Subcutaneous abdominal adipose tissue (tissue), 5 donors: ENCODE results near the gene PSMC3.

Experiments used
- H3K27ac ChIP-seq: one replicate; pipeline ENCODE4 v1.7.0; 2013; ENCODE audit warnings: low read depth, mild to moderate bottlenecking, inconsistent platforms, low read length, moderate library complexity
- H3K27me3 ChIP-seq, 5 donors: one replicate each; pipeline ENCODE4 v1.7.0; 2013; ENCODE audit warnings: low read length in 5 of 5, inconsistent platforms in 1 of 5; ENCODE audit not compliant: control insufficient read depth in 5 of 5, insufficient read depth in 4 of 5
- H3K36me3 ChIP-seq, 5 donors: one replicate each; pipeline ENCODE4 v1.7.0; 2013; ENCODE audit warnings: low read length in 5 of 5; ENCODE audit not compliant: control insufficient read depth in 5 of 5, insufficient read depth in 5 of 5
- H3K4me1 ChIP-seq, 5 donors: one replicate each; pipeline ENCODE4 v1.7.0; 2013; ENCODE audit warnings: low read length in 5 of 5, mild to moderate bottlenecking in 3 of 5, moderate library complexity in 1 of 5; ENCODE audit not compliant: control insufficient read depth in 5 of 5, insufficient read depth in 5 of 5
- H3K4me3 ChIP-seq, 5 donors: one replicate each; pipeline ENCODE4 v1.7.0; 2013; ENCODE audit warnings: low read length in 5 of 5, low read depth in 1 of 5
- H3K9ac ChIP-seq, 5 donors: one replicate each; pipeline ENCODE4 v1.7.0; 2013; ENCODE audit warnings: low read length in 5 of 5, mild to moderate bottlenecking in 4 of 5, moderate library complexity in 3 of 5
- H3K9me3 ChIP-seq, 5 donors: one replicate each; pipeline ENCODE4 v1.7.0; 2013; ENCODE audit warnings: low read length in 5 of 5; ENCODE audit not compliant: control insufficient read depth in 5 of 5
- donor health status: healthy.
- donor health status: healthy.
- donor health status: healthy.
- donor health status: healthy.
- donor health status: healthy.

The PSMC3 gene

GRCh38 chr11:47443817-47444216 lies 17.6 kb upstream of the PSMC3 start:
- no peaks in the 10 kb centered on the region for H3K27me3 ChIP-seq
- no peak overlapping the region for H3K27ac ChIP-seq
- H3K36me3 ChIP-seq = peaks cover 0 to 7% (median 2%) of the 10 kb centered on the region in 5 donors
- H3K4me3 ChIP-seq = no peak overlapping the region
- no peaks in the 10 kb centered on the region for H3K9me3 ChIP-seq
- H3K9ac ChIP-seq = no peak overlapping the region
- peaks cover 0 to 16% (median 4%) of the 10 kb centered on the region in 5 donors for H3K4me1 ChIP-seq

- Histone ChIP-seq H3K9me3 (no peaks in the 10 kb centered on the region), H3K27ac (no peak overlapping the region), H3K4me3 (no peak overlapping the region), H3K4me1 (peaks cover 0 to 17% (median 4%) of the 10 kb centered on the region in 5 donors), H3K36me3 (peaks cover 0 to 7% (median 2%) of the 10 kb centered on the region in 5 donors), H3K9ac (peak overlapping the region in 1 of 5 donors; percentile 20), H3K27me3 (no peaks in the 10 kb centered on the region)
Measured at GRCh38 chr11:47443028-47443700, 16.9 kb upstream of the PSMC3 start.

GRCh38 chr11:47442514-47442913 lies 16.3 kb upstream of the PSMC3 start:
- Histone ChIP-seq H3K9me3 (no peaks in the 10 kb centered on the region), H3K4me1 (peaks cover 0 to 24% (median 10%) of the 10 kb centered on the region in 5 donors), H3K27me3 (no peaks in the 10 kb centered on the region), H3K4me3 (no peak overlapping the region), H3K27ac (no peak overlapping the region), H3K9ac (peak overlapping the region in 1 of 5 donors; percentile 20), H3K36me3 (peaks cover 0 to 3% (median 1%) of the 10 kb centered on the region in 5 donors)

GRCh38 chr11:47441421-47441820 lies 15.2 kb upstream of the PSMC3 start:
- H3K4me3 ChIP-seq = no peak overlapping the region
- H3K4me1 ChIP-seq = peaks cover 0 to 27% (median 12%) of the 10 kb centered on the region in 5 donors
- no peak overlapping the region for H3K9ac ChIP-seq
- H3K36me3 ChIP-seq = no peaks in the 10 kb centered on the region
- no peaks in the 10 kb centered on the region for H3K9me3 ChIP-seq
- no peak overlapping the region for H3K27ac ChIP-seq
- H3K27me3 ChIP-seq = no peaks in the 10 kb centered on the region

- Histone ChIP-seq H3K27ac (no peak overlapping the region), H3K9me3 (no peaks in the 10 kb centered on the region), H3K27me3 (no peaks in the 10 kb centered on the region), H3K36me3 (no peaks in the 10 kb centered on the region), H3K4me3 (no peak overlapping the region), H3K4me1 (peaks cover 0 to 27% (median 12%) of the 10 kb centered on the region in 5 donors), H3K9ac (no peak overlapping the region)
Measured at GRCh38 chr11:47440054-47440476, 13.8 kb upstream of the PSMC3 start.

GRCh38 chr11:47438721-47439120 lies 12.5 kb upstream of the PSMC3 start:
- H3K4me3 ChIP-seq = no peak overlapping the region
- H3K9me3 ChIP-seq = no peaks in the 10 kb centered on the region
- no peaks in the 10 kb centered on the region for H3K36me3 ChIP-seq
- H3K27me3 ChIP-seq = no peaks in the 10 kb centered on the region
- no peak overlapping the region for H3K27ac ChIP-seq
- H3K4me1 ChIP-seq = peaks cover 0 to 35% (median 17%) of the 10 kb centered on the region in 5 donors
- H3K9ac ChIP-seq = no peak overlapping the region

GRCh38 chr11:47437746-47438418 lies 11.6 kb upstream of the PSMC3 start:
- peaks cover 0 to 28% (median 17%) of the 10 kb centered on the region in 5 donors for H3K4me1 ChIP-seq
- no peaks in the 10 kb centered on the region for H3K36me3 ChIP-seq
- H3K4me3 ChIP-seq = no peak overlapping the region
- no peak overlapping the region for H3K9ac ChIP-seq
- H3K9me3 ChIP-seq = no peaks in the 10 kb centered on the region
- H3K27me3 ChIP-seq = no peaks in the 10 kb centered on the region
- H3K27ac ChIP-seq = no peak overlapping the region

GRCh38 chr11:47437218-47437745 lies 11.0 kb upstream of the PSMC3 start:
- no peaks in the 10 kb centered on the region for H3K36me3 ChIP-seq
- no peak overlapping the region for H3K9ac ChIP-seq
- no peaks in the 10 kb centered on the region for H3K27me3 ChIP-seq
- H3K27ac ChIP-seq = no peak overlapping the region
- H3K4me3 ChIP-seq = no peak overlapping the region
- H3K9me3 ChIP-seq = no peaks in the 10 kb centered on the region
- peaks cover 0 to 22% (median 15%) of the 10 kb centered on the region in 5 donors for H3K4me1 ChIP-seq

- H3K27me3 ChIP-seq = no peaks in the 10 kb centered on the region
- no peaks in the 10 kb centered on the region for H3K36me3 ChIP-seq
- no peak overlapping the region for H3K9ac ChIP-seq
- peaks cover 0 to 19% (median 14%) of the 10 kb centered on the region in 5 donors for H3K4me1 ChIP-seq
- no peaks in the 10 kb centered on the region for H3K9me3 ChIP-seq
- no peak overlapping the region for H3K27ac ChIP-seq
- H3K4me3 ChIP-seq = no peak overlapping the region
Measured at GRCh38 chr11:47436726-47437125, 10.5 kb upstream of the PSMC3 start.

- no peaks in the 10 kb centered on the region for H3K9me3 ChIP-seq
- H3K27me3 ChIP-seq = no peaks in the 10 kb centered on the region
- no peaks in the 10 kb centered on the region for H3K36me3 ChIP-seq
- H3K4me3 ChIP-seq = no peak overlapping the region
- H3K9ac ChIP-seq = no peak overlapping the region
- H3K4me1 ChIP-seq = peaks cover 0 to 19% (median 14%) of the 10 kb centered on the region in 5 donors
- H3K27ac ChIP-seq = no peak overlapping the region
Measured at GRCh38 chr11:47435687-47436086, 9.4 kb upstream of the PSMC3 start.
